ENCODE measurements around the gene IGF2BP2. TPM values are rescaled to one million over a fixed set of nuclear protein-coding genes. Genes with fewer than 3 reads are reported as not detected.

Gene IGF2BP2
- total and polyA plus RNA-seq, 11 donors = 5.9 to 21.8 (median 16.8) TPM

DNA sequence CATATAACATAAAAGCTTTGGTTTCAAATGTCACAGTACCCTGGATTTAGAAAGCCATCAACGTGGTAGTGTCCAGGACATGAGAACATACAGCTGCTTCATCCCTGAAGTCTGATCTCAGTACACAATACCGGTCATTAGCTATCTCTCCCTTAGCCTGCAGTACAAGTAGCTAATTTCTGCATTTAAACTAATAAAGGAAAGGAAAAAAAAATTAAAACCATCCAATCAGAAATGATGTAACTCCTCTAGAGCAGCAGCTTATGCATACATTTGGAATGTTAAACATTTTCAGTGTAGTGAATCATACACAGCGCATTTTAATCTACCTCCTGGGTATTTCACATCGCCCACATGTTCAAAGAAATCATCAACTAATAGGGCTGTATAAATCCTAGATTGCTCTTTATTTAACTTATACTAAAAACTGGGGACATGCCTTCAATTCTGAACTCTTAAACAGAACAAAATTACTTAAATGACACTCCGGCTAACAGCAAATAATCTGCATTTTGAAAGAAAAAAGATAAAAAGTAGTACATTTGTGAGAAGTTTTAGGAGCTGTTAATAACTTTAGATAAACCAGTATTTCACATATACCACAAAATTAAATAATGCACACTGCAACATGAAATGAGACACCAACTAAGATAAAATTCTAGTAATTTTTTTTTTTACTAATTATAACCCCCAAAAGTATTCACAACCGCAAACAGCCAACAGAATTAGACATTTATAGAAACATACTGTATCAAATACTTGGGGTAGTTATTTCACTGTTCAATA is 3.7 kb downstream of the IGF2BP2 start:
- peaks cover 0 to 33% (median 6%) of the 10 kb centered on the region in 12 donors for H3K4me1 ChIP-seq
- TF ChIP-seq, protein P1, sequence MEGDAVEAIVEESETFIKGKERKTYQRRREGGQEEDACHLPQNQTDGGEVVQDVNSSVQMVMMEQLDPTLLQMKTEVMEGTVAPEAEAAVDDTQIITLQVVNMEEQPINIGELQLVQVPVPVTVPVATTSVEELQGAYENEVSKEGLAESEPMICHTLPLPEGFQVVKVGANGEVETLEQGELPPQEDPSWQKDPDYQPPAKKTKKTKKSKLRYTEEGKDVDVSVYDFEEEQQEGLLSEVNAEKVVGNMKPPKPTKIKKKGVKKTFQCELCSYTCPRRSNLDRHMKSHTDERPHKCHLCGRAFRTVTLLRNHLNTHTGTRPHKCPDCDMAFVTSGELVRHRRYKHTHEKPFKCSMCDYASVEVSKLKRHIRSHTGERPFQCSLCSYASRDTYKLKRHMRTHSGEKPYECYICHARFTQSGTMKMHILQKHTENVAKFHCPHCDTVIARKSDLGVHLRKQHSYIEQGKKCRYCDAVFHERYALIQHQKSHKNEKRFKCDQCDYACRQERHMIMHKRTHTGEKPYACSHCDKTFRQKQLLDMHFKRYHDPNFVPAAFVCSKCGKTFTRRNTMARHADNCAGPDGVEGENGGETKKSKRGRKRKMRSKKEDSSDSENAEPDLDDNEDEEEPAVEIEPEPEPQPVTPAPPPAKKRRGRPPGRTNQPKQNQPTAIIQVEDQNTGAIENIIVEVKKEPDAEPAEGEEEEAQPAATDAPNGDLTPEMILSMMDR (IDR thresholded peaks at IDR 0.05) = no peak
- no peak for TF ChIP-seq POLR2A (IDR thresholded peaks at IDR 0.05)
- peaks cover 0 to 55% (median 9%) of the 10 kb centered on the region in 9 donors for H3K27me3 ChIP-seq
- H3K9me3 ChIP-seq = no peaks in the 10 kb centered on the region
- no peak for DNase-seq
- WGBS, 4 donors = 63 to 68% (median 65%) methylated on average over 6 of the region's 6 CpGs
- intact Hi-C loops (cut with DNase I) = loop anchor here in 5 of 10 donors (5.0 to 10.0 kb wide), 4 partner anchors 86 to 116 kb away; partner anchors contain the start of gene TRA2B (in 1 of the 5)
- H3K4me3 ChIP-seq = peak overlapping the region in 2 of 12 donors; percentile 0 to 84
- no peaks in the 10 kb centered on the region for H3K36me3 ChIP-seq
- no peak for ATAC-seq
- no peak overlapping the region for H3K27ac ChIP-seq

DNA sequence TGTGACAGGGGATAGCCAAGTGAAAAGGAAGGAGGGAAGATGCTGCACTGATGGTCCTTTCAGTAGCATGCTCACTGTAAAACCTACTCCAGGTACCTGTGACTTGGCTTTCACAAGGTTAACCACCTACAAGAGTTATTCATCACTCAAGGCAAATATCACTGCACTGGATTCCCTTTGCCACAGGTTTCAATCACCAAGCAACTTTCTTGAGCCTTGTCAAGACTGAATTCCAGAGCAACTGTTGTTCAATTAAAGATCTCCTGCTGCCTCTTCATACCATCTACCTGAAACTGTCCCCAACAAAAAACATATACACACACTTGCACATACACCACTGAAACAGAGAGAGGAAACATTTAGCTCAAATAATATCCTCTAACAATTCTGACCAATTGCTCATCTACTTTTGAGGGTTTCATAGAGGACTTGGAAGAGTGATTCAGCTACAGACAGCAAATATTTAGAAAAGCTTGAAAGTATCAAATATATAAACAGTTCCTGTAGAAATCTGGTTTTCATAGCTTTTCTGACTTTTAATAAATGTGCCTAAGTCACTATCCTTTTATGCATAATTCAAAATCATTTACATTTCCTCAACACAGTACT is 6.5 kb downstream of the IGF2BP2 start:
- Histone ChIP-seq H3K4me1 (peaks cover 0 to 21% (median 6%) of the 10 kb centered on the region in 12 donors), H3K4me3 (no peak overlapping the region), H3K9me3 (no peaks in the 10 kb centered on the region), H3K36me3 (no peaks in the 10 kb centered on the region), H3K27me3 (peaks cover 0 to 36% (median 8%) of the 10 kb centered on the region in 9 donors), H3K27ac (no peak overlapping the region)
- ATAC-seq (no peak), DNase-seq (no peak)
- intact Hi-C loops (cut with DNase I) = no loop called here
- TF ChIP-seq, protein P1 (IDR thresholded peaks at IDR 0.05) = no peak
- TF ChIP-seq POLR2A (IDR thresholded peaks at IDR 0.05) = no peak

- peak overlapping the region in 1 of 12 donors; percentile 6 for H3K27ac ChIP-seq
- no peak for TF ChIP-seq POLR2A (IDR thresholded peaks at IDR 0.05)
- TF ChIP-seq, protein P1 (IDR thresholded peaks at IDR 0.05) = no peak
- peak; percentile 77 to 90 (median 82) for ATAC-seq
- no peaks in the 10 kb centered on the region for H3K36me3 ChIP-seq
- H3K4me1 ChIP-seq = peaks cover 0 to 9% (median 0%) of the 10 kb centered on the region in 12 donors
- peaks cover 0 to 13% (median 0%) of the 10 kb centered on the region in 9 donors for H3K27me3 ChIP-seq
- no peak for DNase-seq
- no peak overlapping the region for H3K4me3 ChIP-seq
- intact Hi-C loops (cut with DNase I) = no loop called here
- WGBS, 4 donors = 45 to 51% (median 48%) methylated on average over 11 of the region's 11 CpGs
- no peaks in the 10 kb centered on the region for H3K9me3 ChIP-seq
Measured at GRCh38 chr3:185815391-185816282, 9.2 kb downstream of the IGF2BP2 start.
